GM12878 (cell line): ENCODE results near the gene AIFM1. TPM values are rescaled to one million over a fixed set of nuclear protein-coding genes. Genes with fewer than 3 reads are reported as not detected.

Experiments used
- ATAC-seq: fragments of 200-7000 bp; cut with Tn5 transposase; 3 replicates; pipeline ENCODE4 v1.9.1; 2020; ENCODE audit warnings: mild to moderate bottlenecking, moderate library complexity
- BruUV-seq: library from RNA; stranded (reverse); fragments of 400-500 nt; replicated peaks from 2 replicates; lab custom pipeline; 2021; lab: Mats Ljungman, UMichigan
- CTCF ChIA-PET: fragments of 300-600 bp; sonication (Branson Sonifier 250); formaldehyde crosslinking; extraction: SDS; loops from one replicate; lab custom pipeline; 2021; ENCODE audit warnings: inconsistent platforms; lab: Yijun Ruan, JAX
- POLR2A ChIA-PET: fragments of 350-600 bp; formaldehyde crosslinking; extraction: SDS; loops from one replicate; lab custom pipeline; 2021; ENCODE audit warnings: inconsistent platforms; lab: Charles Lee
- RAD21 ChIA-PET: fragments of 300-600 bp; sonication (Branson Sonifier 250); formaldehyde crosslinking; loops from one replicate; lab custom pipeline; 2023; ENCODE audit warnings: antibody characterized with exemption; ENCODE audit not compliant: unreplicated experiment; lab: Charles Lee
- SMC1A ChIA-PET: fragments of 300-600 bp; sonication (Branson Sonifier 250); formaldehyde crosslinking; loops from one replicate; lab custom pipeline; 2023; ENCODE audit not compliant: unreplicated experiment, uncharacterized antibody; lab: Charles Lee
- DNase-seq: peaks from one replicate; pipeline ENCODE4 v3.0.0-alpha.2; 2011; ENCODE audit warnings: low read depth, low spot score
- FAIRE-seq: peaks from 3 replicates; lab custom pipeline; 2011; peaks lifted over from hg19 to GRCh38; lab: Jason Lieb, UNC
- H2AFZ ChIP-seq: 2 replicates; pipeline ENCODE4 v1.6.0; 2011; ENCODE audit warnings: low read depth, low read length, control low read depth; ENCODE audit not compliant: control insufficient read depth
- H3K27ac ChIP-seq: 2 replicates; pipeline ENCODE4 v1.5.1; 2011; ENCODE audit warnings: control low read depth; ENCODE audit not compliant: control insufficient read depth, insufficient read depth
- H3K27me3 ChIP-seq, 2 experiments: replicated peaks in 1 of 2; 2 replicates each; pipeline versions ENCODE4 v1.6.0 to v1.6.1; 2011; ENCODE audit warnings: low read length in 1 of 2; ENCODE audit not compliant: control insufficient read depth in 2 of 2, insufficient read depth in 2 of 2
- H3K36me3 ChIP-seq, 2 experiments: 2 replicates each; pipeline ENCODE4 v1.5.1; 2011; ENCODE audit warnings: low read length in 1 of 2; ENCODE audit not compliant: control insufficient read depth in 2 of 2, insufficient read depth in 2 of 2
- H3K4me1 ChIP-seq: 2 replicates; pipeline ENCODE4 v1.6.1; 2011; ENCODE audit warnings: mild to moderate bottlenecking, low read length, moderate library complexity, mixed read lengths; ENCODE audit not compliant: control insufficient read depth, insufficient read depth
- H3K4me2 ChIP-seq: 2 replicates; pipeline ENCODE4 v1.6.0; 2011; ENCODE audit warnings: control low read depth; ENCODE audit not compliant: control insufficient read depth, insufficient read depth
- H3K4me3 ChIP-seq: fragments of 200-600 bp; sonication (generic); 2 replicates; pipeline ENCODE4 v1.5.1; 2016
- H3K79me2 ChIP-seq: 2 replicates; pipeline ENCODE4 v1.6.0; 2011; ENCODE audit warnings: low read length; ENCODE audit not compliant: control insufficient read depth, insufficient read depth
- H3K9ac ChIP-seq: 2 replicates; pipeline ENCODE4 v1.8.0; 2011; ENCODE audit warnings: low read length, control low read depth, mixed read lengths; ENCODE audit not compliant: control insufficient read depth, insufficient read depth
- H3K9me3 ChIP-seq: replicated peaks from 3 replicates; pipeline ENCODE4 v1.5.1; 2011; ENCODE audit warnings: mild to moderate bottlenecking, low read length; ENCODE audit not compliant: control insufficient read depth, insufficient read depth
- H4K20me1 ChIP-seq: 2 replicates; pipeline ENCODE4 v1.6.0; 2011; ENCODE audit not compliant: control insufficient read depth, insufficient read depth
- ATF7 ChIP-seq: fragments of 450-650 bp; IDR thresholded peaks from 2 replicates; pipeline ENCODE4 v1.6.1; 2016; ENCODE audit warnings: low read depth, mild to moderate bottlenecking
- CBX5 ChIP-seq: sonication (generic); IDR thresholded peaks from 2 replicates; pipeline ENCODE4 v1.6.1; 2016; ENCODE audit warnings: low read depth, moderate library complexity, mild to moderate bottlenecking, inconsistent platforms
- DPF2 ChIP-seq: fragments of 450-650 bp; IDR thresholded peaks from 2 replicates; pipeline ENCODE4 v1.6.1; 2017; ENCODE audit warnings: mild to moderate bottlenecking
- E2F4 ChIP-seq: IDR thresholded peaks from 2 replicates; pipeline ENCODE4 v1.6.1; 2012; ENCODE audit warnings: low read depth, low read length, improper control_type of control experiment
- EED ChIP-seq: sonication (generic); IDR thresholded peaks from 2 replicates; pipeline ENCODE4 v1.6.1; 2016; ENCODE audit warnings: antibody characterized with exemption, low read depth
- EGR1 ChIP-seq, 2 experiments: IDR thresholded peaks; 1 replicate in 1 of 2; 2 replicates in 1 of 2; pipeline ENCODE4 v1.6.1; 2011 to 2012; ENCODE audit warnings: low read depth in 2 of 2, low read length in 2 of 2, borderline replicate concordance in 1 of 2, mild to moderate bottlenecking in 1 of 2, moderate library complexity in 1 of 2
- GABPA ChIP-seq: IDR thresholded peaks from 2 replicates; pipeline ENCODE4 v1.6.1; 2014; ENCODE audit warnings: antibody characterized with exemption, low read depth, mild to moderate bottlenecking, inconsistent platforms
- HSF1 ChIP-seq: fragments of 150-350 bp; IDR thresholded peaks from 2 replicates; pipeline ENCODE4 v1.6.1; 2014; ENCODE audit warnings: mild to moderate bottlenecking, low read depth, low read length
- NR2C1 ChIP-seq: fragments of 450-650 bp; IDR thresholded peaks from 2 replicates; pipeline ENCODE4 v1.6.1; 2017; ENCODE audit warnings: antibody characterized with exemption, mild to moderate bottlenecking, moderate library complexity
- REST ChIP-seq: IDR thresholded peaks from 2 replicates; pipeline ENCODE4 v1.6.1; 2012; ENCODE audit warnings: mild to moderate bottlenecking, low read depth, low read length
- SKIL ChIP-seq: fragments of 450-650 bp; IDR thresholded peaks from 2 replicates; pipeline ENCODE4 v1.6.1; 2017; ENCODE audit warnings: mild to moderate bottlenecking, low read depth, inconsistent platforms; ENCODE audit not compliant: poor library complexity, severe bottlenecking
- SMAD5 ChIP-seq: IDR thresholded peaks from 2 replicates; pipeline ENCODE4 v1.6.1; 2016; ENCODE audit warnings: antibody characterized with exemption, low read depth
- YY1 ChIP-seq: IDR thresholded peaks from 2 replicates; pipeline ENCODE4 v1.6.1; 2011; ENCODE audit warnings: low read depth, mild to moderate bottlenecking, low read length
- WGBS: methylation state at CpG from one replicate; pipeline ENCODE4 v1.1.6; 2016; ENCODE audit warnings: low lambda C conversion rate; ENCODE audit not compliant: insufficient replicate concordance, insufficient coverage; ENCODE audit errors: missing lambda C conversion rate; 5-methylcytosine and 5-hydroxymethylcytosine counted together
- in situ Hi-C: fragments of 300-500 bp; cut with MboI; formaldehyde crosslinking; loops from 9 replicates; pipeline ENCODE4 v1.14.3; 2018; ENCODE audit warnings: mixed read lengths
- intact Hi-C: fragments of 100-400 bp; cut with micrococcal nuclease; formaldehyde crosslinking; loops from one replicate; pipeline ENCODE4 v1.14.2; 2022; ENCODE audit not compliant: unreplicated experiment
- polyA plus RNA-seq, 11 experiments: library from polyadenylated mRNA; depleted of rRNA in 4 of 11; unstranded in 6 of 11; stranded (reverse) in 5 of 11; fragments of >200 nt; fragmentation: Nextera tagmentation in 4 of 11; fragmentation: Illumina TruSeq in 1 of 11; extraction: Ambion mirVana in 4 of 11; extraction: Trizol in 1 of 11; gene quantifications; 1 replicate in 1 of 11; 2 replicates in 10 of 11; pipeline versions ENCODE4 v1.2.1 to v1.2.3, GENCODE V29; 2011 to 2016; ENCODE audit warnings: inconsistent platforms in 2 of 11, missing spikeins in 2 of 11, low read depth in 1 of 11
- total RNA-seq, 4 experiments: library from RNA; depleted of rRNA in 3 of 4; stranded (reverse); fragments of >200 nt in 3 of 4; fragmentation: Illumina TruSeq in 1 of 4; extraction: Trizol in 1 of 4; gene quantifications; 2 replicates each; pipeline versions ENCODE4 v1.2.1 to v1.2.3, GENCODE V29; 2013 to 2021

The AIFM1 gene
- total and polyA plus RNA-seq, 10 of the 15 experiments (the other 5 are each of a cell fraction or from before 2014, with no cell fraction given) = 44.2 to 121 (median 80.0) TPM

GRCh38 chrX:130170752-130171445 lies 5.3 kb upstream of the AIFM1 start (continued):
- TF ChIP-seq E2F4 (no peak), CBX5 (no peak), ATF7 (peak; percentile 96)

GRCh38 chrX:130167040-130167439 lies 1.4 kb upstream of the AIFM1 start:
- H2AFZ ChIP-seq = no peak overlapping the region
- 51% methylated on average over 4 of the region's 4 CpGs for WGBS
- CTCF ChIA-PET = interaction anchor here (1.5 kb wide), 1 partner anchor 10 kb away, joined by 4 read pairs; no protein-coding TSS in a partner anchor
- intact Hi-C loops (no loop called here), in situ Hi-C loops (no loop called here)
- no peaks in the 10 kb centered on the region for H3K27me3 ChIP-seq
- no peaks in the 10 kb centered on the region for H3K36me3 ChIP-seq
- peak overlapping the region; percentile 75; the same call in 1 of the 2 replicates for H3K4me2 ChIP-seq
- peak overlapping the region; percentile 69 for H3K4me3 ChIP-seq
- DNase-seq = no peak
- no TSS peak for BruUV-seq
- ATAC-seq = no peak
- POLR2A ChIA-PET = interaction anchor here (2.8 kb wide), 1 partner anchor 10 kb away, joined by 10 read pairs; no protein-coding TSS in a partner anchor
- no peaks in the 10 kb centered on the region for H4K20me1 ChIP-seq
- RAD21 ChIA-PET = interaction anchor here (0.7 kb wide), 1 partner anchor 9 kb away, joined by 4 read pairs; no protein-coding TSS in a partner anchor
- SMC1A ChIA-PET = interaction anchor here (1.9 kb wide), 1 partner anchor 9 kb away, joined by 11 read pairs; no protein-coding TSS in a partner anchor
- no peak for FAIRE-seq
- peaks cover 33% of the 10 kb centered on the region for H3K79me2 ChIP-seq
- H3K9me3 ChIP-seq = no peaks in the 10 kb centered on the region
- H3K27ac ChIP-seq = peak overlapping the region; percentile 70; the same call in 1 of the 2 replicates
- H3K4me1 ChIP-seq = peaks cover 4% of the 10 kb centered on the region; the same call in 1 of the 2 replicates
- H3K9ac ChIP-seq = peak overlapping the region; percentile 68; the same call in 1 of the 2 replicates
- no peak for TF ChIP-seq GABPA
- no peak for TF ChIP-seq YY1
- no peak for TF ChIP-seq REST
- no peak for TF ChIP-seq NR2C1
- no peak for TF ChIP-seq DPF2
- TF ChIP-seq EGR1 (IDR thresholded peaks at IDR 0.05; ENCODE audit: borderline replicate concordance in 1 of 2, low read depth in 2 of 2, low read length in 2 of 2) = no peak
- no peak for TF ChIP-seq SMAD5
- no peak for TF ChIP-seq SKIL
- TF ChIP-seq EED = no peak
- TF ChIP-seq HSF1 = no peak
